PC-9 (cell line): ENCODE results near the gene TMBIM4. TPM values are rescaled to one million over a fixed set of nuclear protein-coding genes. Genes with fewer than 3 reads are reported as not detected.

Source experiments
- BruUV-seq: library from RNA; stranded (reverse); fragments of 400-500 nt; replicated peaks from 2 replicates; lab custom pipeline; 2021; lab: Mats Ljungman, UMichigan
- CTCF ChIA-PET: fragments of 300-600 bp; sonication (Branson Sonifier 250); formaldehyde crosslinking; loops from one replicate; lab custom pipeline; 2022; ENCODE audit warnings: antibody characterized with exemption; lab: Charles Lee
- POLR2A ChIA-PET: fragments of 300-600 bp; sonication (Branson Sonifier 250); formaldehyde crosslinking; loops from one replicate; lab custom pipeline; 2022; ENCODE audit warnings: antibody characterized with exemption; ENCODE audit not compliant: unreplicated experiment; lab: Charles Lee
- DNase-seq, 2 experiments: peaks; one replicate each; pipeline versions ENCODE4 v3.0.0 to v3.0.0-alpha.2; 2015 to 2022; ENCODE audit warnings: mixed read lengths in 1 of 2
- H2AFZ ChIP-seq: fragments of 200-600 bp; sonication (generic); 2 replicates; pipeline ENCODE4 v1.8.1; 2017; ENCODE audit warnings: antibody characterized with exemption
- H3F3A ChIP-seq: fragments of 200-600 bp; sonication (generic); 2 replicates; pipeline ENCODE4 v1.8.1; 2017; ENCODE audit warnings: antibody characterized with exemption, mild to moderate bottlenecking, low read depth; ENCODE audit not compliant: insufficient read depth
- H3K27ac ChIP-seq: fragments of 200-600 bp; sonication (generic); 2 replicates; pipeline ENCODE4 v1.6.1; 2016; ENCODE audit warnings: mixed run types
- H3K27me3 ChIP-seq: fragments of 200-600 bp; sonication (generic); 2 replicates; pipeline ENCODE4 v1.6.1; 2016; ENCODE audit warnings: low read depth, mixed run types; ENCODE audit not compliant: insufficient read depth
- H3K36me3 ChIP-seq: fragments of 200-600 bp; sonication (generic); 2 replicates; pipeline ENCODE4 v1.6.1; 2016; ENCODE audit warnings: low read depth, mixed run types
- H3K4me1 ChIP-seq: fragments of 200-600 bp; sonication (generic); replicated peaks from 2 replicates; pipeline ENCODE4 v1.6.1; 2016; ENCODE audit warnings: mixed run types; ENCODE audit not compliant: insufficient read depth
- H3K4me2 ChIP-seq: fragments of 200-600 bp; sonication (generic); 2 replicates; pipeline ENCODE4 v1.6.1; 2017; ENCODE audit warnings: mixed run types
- H3K4me3 ChIP-seq: fragments of 200-600 bp; sonication (generic); 2 replicates; pipeline ENCODE4 v1.6.1; 2016; ENCODE audit warnings: mixed run types
- H3K79me2 ChIP-seq: fragments of 200-600 bp; sonication (generic); 2 replicates; pipeline ENCODE4 v1.6.1; 2017; ENCODE audit warnings: low read depth, mixed run types
- H3K9me2 ChIP-seq: fragments of 200-600 bp; sonication (generic); 2 replicates; pipeline ENCODE4 v1.8.1; 2017; ENCODE audit warnings: mild to moderate bottlenecking; ENCODE audit not compliant: insufficient read depth
- H3K9me3 ChIP-seq: fragments of 200-600 bp; sonication (generic); 2 replicates; pipeline ENCODE4 v1.8.1; 2016; ENCODE audit warnings: low read depth; ENCODE audit not compliant: insufficient read depth
- H4K20me1 ChIP-seq: fragments of 200-600 bp; sonication (generic); 2 replicates; pipeline ENCODE4 v1.8.1; 2017; ENCODE audit not compliant: insufficient read depth
- EZH2 ChIP-seq: fragments of 200-600 bp; sonication (generic); IDR thresholded peaks from 2 replicates; pipeline ENCODE4 v1.8.0; 2017; ENCODE audit warnings: antibody characterized with exemption, low read depth
- intact Hi-C: fragments of 100-400 bp; cut with micrococcal nuclease; formaldehyde crosslinking; loops from one replicate; pipeline ENCODE4 v1.10.0; 2022; ENCODE audit not compliant: unreplicated experiment
- total RNA-seq: library from RNA; stranded (reverse); gene quantifications from 2 replicates; pipeline ENCODE4 v1.2.3, GENCODE V29; 2021
- TF ChIP-seq, protein P1 (sequence below): fragments of 200-600 bp; sonication (generic); conservative IDR thresholded peaks from 2 replicates; pipeline ENCODE4 v1.6.1; 2017; ENCODE audit warnings: mixed run types, antibody characterized with exemption, mild to moderate bottlenecking, moderate library complexity

Gene TMBIM4
- total RNA-seq, 1 experiment from 2014 or later = 49.8 TPM

DNA sequence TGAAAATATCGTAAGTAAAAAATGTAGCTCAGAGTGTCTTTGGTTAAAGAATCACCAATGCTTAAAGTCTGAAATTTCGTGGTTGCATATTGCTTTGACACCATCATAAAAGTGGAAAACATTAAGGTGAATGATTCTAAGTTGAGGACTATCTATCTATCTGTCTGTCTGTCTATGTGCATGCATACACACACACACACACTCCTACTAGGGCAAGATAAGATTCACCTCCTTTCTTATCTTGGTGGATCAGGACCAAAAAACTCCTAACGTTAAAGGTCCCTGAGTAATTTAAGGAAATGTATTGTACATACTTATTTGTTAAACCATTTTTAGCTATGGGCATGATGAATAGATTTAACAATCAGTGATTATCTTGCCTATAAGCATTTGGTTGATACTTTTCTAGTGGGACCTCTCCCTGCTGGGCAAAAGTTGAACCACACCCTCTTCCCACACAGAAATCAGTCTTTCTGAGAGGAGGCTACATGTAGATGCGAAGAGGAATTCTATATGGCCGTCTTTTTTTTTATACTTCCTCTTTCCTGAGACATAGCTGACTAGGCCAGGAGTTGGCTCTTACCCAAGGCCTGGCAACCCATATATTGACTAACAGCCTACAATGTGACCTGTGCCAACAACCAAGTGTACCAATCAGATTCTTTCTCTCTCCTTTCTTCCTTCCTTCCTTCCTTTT is 19.9 kb downstream of the TMBIM4 start:
- Histone ChIP-seq H3K27ac (no peak overlapping the region), H4K20me1 (no peaks in the 10 kb centered on the region), H3K4me1 (peaks cover 2% of the 10 kb centered on the region; the same call in 1 of the 2 replicates), H3K9me2 (no peaks in the 10 kb centered on the region), H3K79me2 (no peaks in the 10 kb centered on the region), H3K4me2 (no peak overlapping the region), H3K4me3 (no peak overlapping the region), H3K9me3 (peaks cover 6% of the 10 kb centered on the region; the same call in 1 of the 2 replicates), H2AFZ (no peak overlapping the region), H3K36me3 (peaks cover 1% of the 10 kb centered on the region; the same call in 1 of the 2 replicates), H3F3A (0 out of 2 replicates have a peak, but pooled peaks cover under 1% of the 10 kb centered on the region), H3K27me3 (no peaks in the 10 kb centered on the region)
- intact Hi-C loops = no loop called here
- ChIA-PET POLR2A (no interaction called here), CTCF (no interaction called here)
- no peak for TF ChIP-seq EZH2
- TF ChIP-seq, protein P1, sequence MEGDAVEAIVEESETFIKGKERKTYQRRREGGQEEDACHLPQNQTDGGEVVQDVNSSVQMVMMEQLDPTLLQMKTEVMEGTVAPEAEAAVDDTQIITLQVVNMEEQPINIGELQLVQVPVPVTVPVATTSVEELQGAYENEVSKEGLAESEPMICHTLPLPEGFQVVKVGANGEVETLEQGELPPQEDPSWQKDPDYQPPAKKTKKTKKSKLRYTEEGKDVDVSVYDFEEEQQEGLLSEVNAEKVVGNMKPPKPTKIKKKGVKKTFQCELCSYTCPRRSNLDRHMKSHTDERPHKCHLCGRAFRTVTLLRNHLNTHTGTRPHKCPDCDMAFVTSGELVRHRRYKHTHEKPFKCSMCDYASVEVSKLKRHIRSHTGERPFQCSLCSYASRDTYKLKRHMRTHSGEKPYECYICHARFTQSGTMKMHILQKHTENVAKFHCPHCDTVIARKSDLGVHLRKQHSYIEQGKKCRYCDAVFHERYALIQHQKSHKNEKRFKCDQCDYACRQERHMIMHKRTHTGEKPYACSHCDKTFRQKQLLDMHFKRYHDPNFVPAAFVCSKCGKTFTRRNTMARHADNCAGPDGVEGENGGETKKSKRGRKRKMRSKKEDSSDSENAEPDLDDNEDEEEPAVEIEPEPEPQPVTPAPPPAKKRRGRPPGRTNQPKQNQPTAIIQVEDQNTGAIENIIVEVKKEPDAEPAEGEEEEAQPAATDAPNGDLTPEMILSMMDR = no peak
- BruUV-seq = no TSS peak
- no peak for DNase-seq

DNA sequence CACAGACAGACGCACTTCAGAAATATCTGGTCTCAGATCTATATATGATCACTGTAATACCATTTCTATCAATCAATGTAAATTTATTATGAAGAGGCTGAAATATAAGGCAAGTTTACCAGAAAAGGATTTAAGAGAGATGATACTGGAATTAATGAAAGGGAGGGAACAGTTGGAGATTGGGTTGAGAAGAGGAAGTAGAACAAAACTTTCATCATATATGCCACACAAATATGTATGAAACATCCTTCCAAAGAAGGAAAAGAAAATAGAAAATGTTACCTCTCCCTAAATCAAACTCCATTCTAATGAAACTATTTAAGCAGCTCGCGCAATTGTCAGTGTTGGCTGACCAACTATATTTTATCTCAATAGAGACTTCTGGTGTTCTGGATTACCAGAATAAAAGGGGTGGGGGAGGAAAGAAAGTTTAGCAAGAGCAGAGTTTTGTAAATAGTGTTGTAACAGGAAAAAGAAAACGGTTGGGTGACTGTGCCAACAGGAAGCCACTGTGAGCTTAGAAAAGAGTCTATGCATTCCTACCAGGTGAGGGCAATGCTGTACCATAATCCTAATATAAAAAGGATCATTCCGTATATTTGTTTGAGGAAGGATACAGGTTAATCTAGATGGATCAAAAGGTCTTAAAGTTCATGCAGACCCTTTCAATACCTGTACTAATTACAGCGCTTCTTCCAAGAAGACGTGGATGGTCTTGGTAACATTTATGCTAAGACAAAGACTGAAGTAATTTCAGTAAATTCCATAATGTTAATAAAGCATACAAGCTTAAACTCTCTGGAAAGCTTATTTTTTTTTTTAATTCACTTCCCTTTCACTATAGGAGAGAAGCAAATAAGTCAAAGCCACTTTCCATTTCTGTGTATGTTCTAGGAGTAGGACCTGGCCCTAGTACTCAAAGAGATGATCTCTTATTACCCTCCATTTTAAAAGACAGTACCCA is 24.7 kb downstream of the TMBIM4 start:
- Histone ChIP-seq H4K20me1 (no peaks in the 10 kb centered on the region), H3K79me2 (no peaks in the 10 kb centered on the region), H3K4me2 (no peak overlapping the region), H3F3A (0 out of 2 replicates have a peak, but pooled peaks cover 4% of the 10 kb centered on the region), H3K36me3 (peaks cover 26% of the 10 kb centered on the region; the same call in 1 of the 2 replicates), H3K4me3 (no peak overlapping the region), H3K9me3 (peaks cover 35% of the 10 kb centered on the region), H3K4me1 (peaks cover 5% of the 10 kb centered on the region; the same call in 1 of the 2 replicates), H3K9me2 (no peaks in the 10 kb centered on the region), H3K27me3 (no peaks in the 10 kb centered on the region), H2AFZ (no peak overlapping the region), H3K27ac (no peak overlapping the region; the same call in 1 of the 2 replicates)
- POLR2A ChIA-PET = no interaction called here
- intact Hi-C loops = loop anchor here (1.0 kb wide), 1 partner anchor 549 kb away; no protein-coding TSS in a partner anchor
- TF ChIP-seq EZH2 = no peak
- TF ChIP-seq, protein P1 = peak; percentile 75
- BruUV-seq = no TSS peak
- DNase-seq = peak; percentile 27 to 49
- CTCF ChIA-PET = interaction anchor here (0.5 to 1.0 kb wide), 3 partner anchors 33 to 263 kb away, joined by 3 to 18 read pairs (median 8); partner anchors contain the start of gene HELB

DNA sequence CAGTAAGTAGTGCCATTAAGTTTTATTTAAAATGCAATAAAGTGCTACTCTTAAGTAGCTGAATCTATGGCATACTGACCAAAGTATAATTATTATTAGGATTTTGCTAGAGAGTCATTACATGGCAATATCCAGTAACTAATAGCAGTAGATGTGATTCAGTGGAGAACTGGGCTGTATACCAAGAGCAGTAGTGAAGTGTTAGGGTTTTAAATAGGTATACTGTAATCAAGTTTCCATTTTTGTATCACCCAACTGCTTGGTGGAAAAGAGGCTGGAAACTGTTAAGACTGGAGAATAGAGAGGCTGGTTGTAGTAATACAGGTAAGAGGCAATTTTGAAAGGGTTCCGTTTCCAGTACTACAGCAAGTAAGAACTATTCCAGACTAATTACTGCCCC is 25.9 kb downstream of the TMBIM4 start:
- Histone ChIP-seq H3K4me2 (no peak overlapping the region), H3K9me3 (peaks cover 41% of the 10 kb centered on the region), H3K9me2 (no peaks in the 10 kb centered on the region), H3K79me2 (no peaks in the 10 kb centered on the region), H3K36me3 (peaks cover 26% of the 10 kb centered on the region; the same call in 1 of the 2 replicates), H3F3A (0 out of 2 replicates have a peak, but pooled peaks cover 4% of the 10 kb centered on the region), H2AFZ (no peak overlapping the region), H4K20me1 (no peaks in the 10 kb centered on the region), H3K4me3 (no peak overlapping the region), H3K4me1 (peaks cover 5% of the 10 kb centered on the region; the same call in 1 of the 2 replicates), H3K27ac (no peak overlapping the region), H3K27me3 (no peaks in the 10 kb centered on the region)
- POLR2A ChIA-PET = no interaction called here
- BruUV-seq = no TSS peak
- TF ChIP-seq EZH2 = no peak
- TF ChIP-seq, protein P1 = no peak
- CTCF ChIA-PET = no interaction called here
- DNase-seq = no peak
- intact Hi-C loops = no loop called here
